ENCODE results near the gene NOX3.

GRCh38 chr6:155384321-155384952, 71.2 kb downstream of the NOX3 start:
- TF ChIP-seq CTCF (IDR thresholded peaks at IDR 0.05), result no peak
- TF ChIP-seq POLR2A (IDR thresholded peaks at IDR 0.05), result no peak
